ENCODE data around the gene MGARP.

GRCh38 chr4:139253046-139253445 lies 27.0 kb downstream of the MGARP start:
- TF ChIP-seq CTCF (conservative IDR thresholded peaks at IDR 0.05; ENCODE audit: low read depth in 2 of 2): no peak
- TF ChIP-seq REST (IDR thresholded peaks at IDR 0.05; ENCODE audit: unreplicated experiment): no peak
- TF ChIP-seq EZH2 (IDR thresholded peaks at IDR 0.05; ENCODE audit: low read depth, unreplicated experiment): no peak
- TF ChIP-seq EZH2phosphoT487 (IDR thresholded peaks at IDR 0.05; ENCODE audit: unreplicated experiment): no peak
- no peak for TF ChIP-seq JUNB (IDR thresholded peaks at IDR 0.05; ENCODE audit: unreplicated experiment)
- TF ChIP-seq POLR2AphosphoS5 (IDR thresholded peaks at IDR 0.05; ENCODE audit: low read depth): no peak
- no peak for TF ChIP-seq ZNF114 (CRISPR knock-in tag; IDR thresholded peaks at IDR 0.05)
- TF ChIP-seq ETS1 (IDR thresholded peaks at IDR 0.05): no peak
- TF ChIP-seq CREB1 (CRISPR knock-in tag; IDR thresholded peaks at IDR 0.05; ENCODE audit: low read depth): no peak
- no peak for TF ChIP-seq ZNF331 (CRISPR knock-in tag; IDR thresholded peaks at IDR 0.05; ENCODE audit: low read depth)
- TF ChIP-seq STAT1 (IDR thresholded peaks at IDR 0.05; ENCODE audit: unreplicated experiment): no peak
